SW480 (cell line): ENCODE data around the gene SWI5.

ENCODE experiments used
- DNase-seq: peaks from one replicate; pipeline ENCODE4 v3.0.0-alpha.2; 2016; ENCODE audit warnings: low spot score

The SWI5 gene

DNA sequence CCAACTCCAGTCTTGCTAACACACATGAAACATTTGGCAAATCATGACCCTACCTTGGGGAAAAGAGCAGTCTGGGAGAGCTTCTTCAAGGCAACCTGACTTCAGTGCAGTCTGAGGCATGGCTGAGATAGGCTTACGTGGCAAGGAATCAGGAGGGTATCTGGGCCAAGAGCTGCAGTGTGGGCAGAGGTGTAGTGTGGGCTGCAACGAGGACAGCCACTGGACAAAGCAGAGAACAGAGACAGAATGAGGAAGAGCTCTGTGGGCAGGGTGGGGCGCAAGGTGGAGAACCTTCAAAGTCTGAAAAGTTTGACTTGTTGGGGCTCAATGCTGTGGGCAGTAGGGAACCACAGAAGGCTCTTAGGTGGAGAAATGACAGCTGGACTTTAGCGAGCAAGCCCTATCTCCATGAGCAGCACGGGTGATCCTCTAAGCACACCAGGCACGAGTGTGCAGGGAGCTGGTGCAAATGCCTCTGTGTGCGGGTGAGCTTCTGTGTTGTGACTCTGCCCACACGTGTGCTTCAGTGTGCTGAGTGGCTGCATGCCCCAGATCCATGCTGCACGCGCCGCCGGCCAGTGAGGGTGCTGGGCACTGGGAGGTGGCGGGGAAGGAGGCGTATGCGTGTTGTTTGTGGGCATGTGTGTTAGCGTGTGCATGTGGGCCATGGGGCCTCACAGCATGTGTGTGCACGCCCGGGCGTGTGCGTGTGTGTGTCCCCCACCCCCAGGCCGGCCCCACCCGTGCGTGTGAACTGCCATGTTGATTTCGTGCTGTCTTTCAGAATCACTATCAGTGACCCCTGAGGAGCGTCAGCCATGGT is 23.5 kb upstream of the SWI5 start:
- no peak for DNase-seq

- no peak for DNase-seq
Observed at GRCh38 chr9:128253140-128253990, 22.7 kb upstream of the SWI5 start.

GRCh38 chr9:128253991-128254346 is 22.1 kb upstream of the SWI5 start:
- no peak for DNase-seq

GRCh38 chr9:128254362-128254761 is 21.7 kb upstream of the SWI5 start:
- no peak for DNase-seq

- peak; percentile 49 for DNase-seq
Observed at GRCh38 chr9:128254855-128255759, 21.0 kb upstream of the SWI5 start.

DNA sequence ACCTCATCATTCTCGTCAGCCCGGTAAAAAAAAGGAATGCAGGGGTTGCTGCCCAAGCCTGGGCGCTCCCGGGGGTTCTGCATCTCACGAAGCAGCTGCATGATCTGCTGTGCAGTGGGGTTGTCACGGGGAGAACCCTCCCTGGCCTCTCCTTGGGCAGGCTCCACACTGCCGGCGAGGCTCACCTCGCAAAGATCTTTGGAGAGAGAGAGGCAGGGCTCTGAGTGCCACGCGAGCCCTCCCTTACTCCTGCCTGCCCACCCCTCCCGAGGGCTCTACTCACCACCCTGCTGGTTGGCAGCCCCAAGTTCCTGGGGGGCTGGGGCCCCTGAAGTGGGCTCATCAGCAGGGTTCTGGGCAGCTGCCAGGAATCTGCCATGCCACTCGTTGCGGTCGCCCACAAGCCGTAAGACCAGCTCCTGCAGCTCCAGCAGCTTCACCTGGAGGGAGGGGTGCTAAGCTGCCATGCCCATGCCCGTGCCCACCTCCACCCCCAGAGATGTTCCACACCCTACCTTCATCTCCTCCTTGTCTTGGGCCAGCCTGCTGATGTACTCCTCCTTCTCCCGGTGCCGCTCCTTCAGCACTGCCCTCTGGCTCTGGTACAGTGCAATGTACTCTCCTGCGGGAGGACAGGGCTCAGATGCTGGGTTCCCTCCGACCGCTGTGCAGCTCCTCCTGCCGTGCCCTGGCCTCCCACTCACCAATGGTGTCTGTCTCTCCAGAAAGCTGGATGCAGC is 18.8 kb upstream of the SWI5 start:
- no peak for DNase-seq

GRCh38 chr9:128257907-128258306 is 18.2 kb upstream of the SWI5 start:
- no peak for DNase-seq

GRCh38 chr9:128258326-128258725 is 17.8 kb upstream of the SWI5 start:
- DNase-seq: no peak

GRCh38 chr9:128259156-128259555 is 16.9 kb upstream of the SWI5 start:
- DNase-seq: no peak

DNA sequence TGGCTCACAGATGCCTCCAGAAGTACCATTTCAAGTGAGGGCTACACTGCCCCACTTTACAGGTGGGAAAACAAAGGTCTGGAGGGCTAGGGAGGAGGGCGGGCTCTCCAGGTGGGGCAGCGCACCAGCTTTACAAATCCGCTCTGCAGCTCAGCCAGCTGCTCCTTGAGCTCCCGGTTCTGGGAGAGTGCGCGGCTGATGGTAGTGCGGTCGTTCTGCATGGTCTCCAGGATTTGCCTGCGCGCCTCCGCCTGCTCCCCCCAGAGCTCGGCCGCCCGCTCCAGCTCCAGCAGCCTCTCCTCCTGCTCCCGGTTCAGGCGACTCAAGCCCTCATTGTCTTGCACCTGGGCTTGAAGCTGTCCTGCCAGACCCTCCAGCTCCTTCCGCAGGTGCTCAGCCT is 15.7 kb upstream of the SWI5 start:
- no peak for DNase-seq

GRCh38 chr9:128262687-128263086 is 13.4 kb upstream of the SWI5 start:
- DNase-seq: no peak

- no peak for DNase-seq
Observed at GRCh38 chr9:128265348-128265847, 10.7 kb upstream of the SWI5 start.

DNA sequence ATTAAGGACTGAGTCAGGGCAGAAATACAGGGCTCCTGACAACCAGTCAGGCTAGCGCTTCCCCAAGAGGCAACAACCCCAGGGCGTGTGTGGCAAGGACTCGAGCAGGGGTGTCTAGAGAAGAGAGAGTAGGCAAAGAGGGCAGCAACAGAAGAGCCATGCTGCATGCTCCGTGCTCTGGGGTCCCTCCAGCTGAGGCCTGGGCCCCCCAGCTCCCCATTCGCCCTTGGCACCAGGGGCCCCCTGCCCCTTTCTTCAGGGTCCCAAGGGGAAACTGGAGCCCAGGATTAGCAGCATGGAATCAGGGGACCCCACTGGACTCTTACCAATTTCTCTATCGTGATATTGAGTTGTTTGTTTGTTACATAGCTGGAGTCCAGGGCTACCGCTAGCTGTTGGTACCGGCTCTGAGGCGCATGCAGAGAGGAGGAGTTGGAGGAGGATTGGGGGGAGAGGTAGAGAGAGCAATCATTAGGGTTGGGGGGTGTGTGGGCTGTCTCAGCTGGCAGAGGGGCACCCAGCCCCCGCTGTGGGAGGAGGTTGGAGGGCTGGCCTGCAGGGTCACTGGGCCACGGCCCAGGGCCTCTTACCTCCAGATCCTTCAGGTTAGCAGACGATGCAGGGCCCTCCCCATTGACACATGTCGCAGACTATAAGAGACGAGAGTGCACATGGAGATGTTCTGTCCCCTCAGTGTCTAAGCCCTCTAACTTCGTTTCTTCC is 9.0 kb upstream of the SWI5 start:
- DNase-seq: no peak

DNA sequence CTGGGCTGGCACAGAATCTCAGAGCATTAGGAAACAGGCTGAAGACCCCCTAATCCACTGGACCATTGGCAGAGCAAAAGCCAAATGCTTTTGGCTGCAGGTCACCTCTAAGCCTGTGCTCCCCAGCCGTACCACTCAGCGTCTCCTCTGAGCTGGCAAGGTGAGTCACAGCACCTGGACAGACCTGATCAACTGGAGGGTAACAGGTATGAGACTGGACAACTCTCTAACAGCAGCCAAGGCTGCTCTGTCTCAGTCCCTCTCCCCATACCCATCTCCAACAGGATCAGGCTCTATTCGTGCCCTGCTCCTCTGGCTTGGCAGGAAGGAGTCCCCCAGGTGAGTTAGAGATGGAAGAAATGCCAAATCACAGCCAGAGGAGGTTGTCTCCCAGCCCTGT is 5.0 kb upstream of the SWI5 start:
- no peak for DNase-seq

GRCh38 chr9:128271512-128271911 is 4.6 kb upstream of the SWI5 start:
- no peak for DNase-seq

DNA sequence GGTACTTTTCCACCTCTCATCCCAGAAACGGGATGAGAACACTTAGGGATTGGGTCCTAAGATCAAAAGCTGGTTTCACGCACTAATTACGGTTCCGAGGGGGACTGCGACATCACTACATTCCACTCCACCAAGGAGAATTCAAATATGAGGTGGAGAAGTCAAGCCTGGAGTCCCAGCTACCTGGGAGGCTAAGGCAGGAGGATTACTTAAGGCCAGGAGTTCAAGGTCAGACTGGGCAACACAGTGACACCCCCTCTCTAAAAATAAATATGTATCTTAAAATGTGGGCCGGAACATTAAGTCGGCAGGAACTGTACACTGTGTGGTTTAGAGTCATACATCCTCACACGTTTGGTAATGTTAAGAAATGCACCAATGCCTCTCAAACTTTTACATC is 1.8 kb upstream of the SWI5 start:
- DNase-seq: no peak

GRCh38 chr9:128275198-128276007 is 673 bp upstream of the SWI5 start, which contains the start of gene GOLGA2:
GOLGA2 (minus strand) TSS chr9:128276007; CDS start chr9:128275976, 31 bp downstream.
- peak; percentile 29 for DNase-seq

DNA sequence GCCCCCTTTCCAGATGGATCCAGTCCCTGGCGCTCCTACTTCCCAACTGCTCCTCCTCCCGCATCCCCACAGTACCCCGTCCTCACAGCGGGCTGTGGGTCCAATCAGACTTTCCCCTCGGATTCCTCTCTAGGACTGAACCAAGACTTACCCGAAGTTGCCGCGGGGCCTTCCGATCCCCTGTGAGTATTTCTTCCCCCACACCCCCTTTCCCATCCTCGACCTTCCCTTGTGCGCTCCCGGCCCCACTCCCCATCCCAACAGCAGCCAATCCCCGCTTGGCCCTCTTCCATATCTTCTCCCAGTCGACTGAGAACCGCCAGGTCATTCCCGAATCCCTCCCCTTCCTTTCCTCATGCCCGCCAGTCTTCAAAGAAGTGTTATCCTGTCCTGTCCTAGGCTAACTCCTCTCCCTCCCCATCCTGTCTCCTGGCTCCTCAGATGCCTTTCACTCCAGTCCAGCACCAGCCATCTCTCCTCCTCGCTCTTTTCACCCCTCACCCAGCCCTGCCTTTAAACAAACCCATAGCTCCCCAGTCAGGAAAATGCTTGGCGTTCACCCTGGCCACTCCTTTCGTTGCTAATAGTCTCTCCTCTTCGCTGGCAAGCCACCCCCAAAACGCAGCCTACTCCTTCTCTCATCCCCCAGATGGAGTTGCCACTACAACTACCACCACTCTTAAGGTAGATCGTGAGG is 646 bp downstream of the SWI5 start:
- peak; percentile 25 for DNase-seq
